GM18909 (cell line): ENCODE measurements around the gene TRIM31.

Source experiments
- ATAC-seq: cut with Tn5 transposase; IDR thresholded peaks from one replicate; pipeline ENCODE4 v1.9.1; 2021; ENCODE audit warnings: mild to moderate bottlenecking; ENCODE audit not compliant: unreplicated experiment, poor library complexity

Gene TRIM31

DNA sequence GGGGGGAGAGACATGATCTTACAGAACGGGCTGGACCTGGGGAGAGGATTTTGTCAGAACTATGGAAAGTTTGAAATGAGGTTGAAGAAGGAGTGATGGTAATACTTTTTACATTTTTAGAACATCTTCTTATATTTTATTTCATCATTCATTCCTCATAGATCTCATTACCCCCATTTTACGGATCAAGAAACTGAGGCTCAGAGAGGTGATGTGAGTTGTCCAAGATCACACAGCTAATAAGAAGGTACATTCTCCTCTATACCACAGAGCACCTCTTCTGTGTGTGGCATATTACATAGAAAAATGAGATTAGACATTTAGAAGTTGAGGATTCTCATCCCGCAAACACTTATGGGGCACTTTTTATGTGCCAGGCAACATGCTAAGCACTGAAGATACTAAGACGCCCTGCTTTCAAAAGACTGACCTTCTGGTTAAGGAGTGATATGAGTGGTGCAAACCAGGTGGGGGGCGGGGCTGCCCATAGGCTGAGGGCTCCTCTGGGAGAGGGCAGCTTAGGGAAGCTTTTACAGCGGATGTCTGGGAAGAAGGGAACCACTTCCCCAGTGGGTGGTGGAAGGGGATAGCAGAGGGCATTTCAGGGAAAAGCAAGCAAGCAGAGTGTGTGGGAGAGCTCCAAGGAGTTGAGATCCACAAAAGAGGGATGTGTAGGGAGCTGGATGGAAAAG, 19.9 kb downstream of the TRIM31 start:
- no peak for ATAC-seq

DNA sequence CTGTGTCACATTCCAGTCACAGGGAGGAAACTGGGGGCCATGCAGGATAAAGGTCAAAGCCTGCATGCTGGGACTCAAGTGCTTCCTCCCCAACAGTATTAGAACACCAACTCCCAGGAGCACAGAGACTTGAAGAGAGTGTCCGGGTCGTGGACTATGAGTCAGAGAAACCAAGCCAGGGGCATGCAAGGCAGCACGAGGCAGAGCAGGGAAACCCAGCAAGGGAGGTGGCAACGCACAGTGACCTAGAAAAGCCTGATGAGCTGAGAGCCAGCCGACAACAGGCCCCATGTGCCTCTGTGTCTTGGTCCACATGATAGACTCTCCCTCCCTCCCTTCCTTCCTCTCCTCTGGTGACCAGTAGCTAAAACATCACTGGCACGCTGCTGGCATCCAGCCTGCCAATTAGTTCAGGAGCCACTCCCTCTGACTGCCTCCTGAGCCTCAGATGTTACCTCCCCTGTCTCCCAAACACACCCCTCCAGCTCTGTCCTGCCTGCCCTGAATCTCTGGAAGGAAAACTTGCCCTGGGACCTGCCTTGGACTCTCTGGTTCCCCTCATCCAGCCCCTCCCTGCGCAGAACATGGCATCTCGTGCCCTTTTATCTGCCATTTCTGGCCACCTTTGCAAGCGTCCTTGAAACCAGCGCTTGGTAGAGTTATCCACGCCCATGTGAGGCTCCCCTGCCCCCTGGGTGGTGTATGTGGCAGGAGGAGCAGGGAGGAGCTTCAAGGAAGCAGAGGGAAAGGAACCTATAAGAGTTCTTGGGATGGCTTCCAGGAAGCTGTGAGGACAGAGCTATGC, 21.1 kb downstream of the TRIM31 start:
- no peak for ATAC-seq

DNA sequence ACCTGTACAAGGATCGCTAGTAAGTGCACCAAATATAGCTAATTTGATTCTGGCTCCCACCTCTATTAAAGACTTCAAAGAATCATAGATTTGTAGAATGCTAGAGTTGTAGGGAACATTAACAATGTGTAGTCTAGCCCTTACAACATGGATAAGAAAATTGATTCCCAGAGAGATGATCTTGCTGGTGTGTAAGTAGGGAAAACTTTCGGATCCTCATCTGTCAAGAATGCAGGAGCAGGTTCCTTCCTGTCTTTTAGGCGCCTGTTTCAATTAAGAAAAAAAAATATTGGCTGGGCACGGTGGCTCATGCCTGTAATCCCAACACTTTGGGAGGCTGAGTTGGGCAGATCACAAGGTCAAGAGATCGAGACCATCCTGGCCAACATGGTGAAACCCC, 25.0 kb downstream of the TRIM31 start:
- ATAC-seq: no peak

DNA sequence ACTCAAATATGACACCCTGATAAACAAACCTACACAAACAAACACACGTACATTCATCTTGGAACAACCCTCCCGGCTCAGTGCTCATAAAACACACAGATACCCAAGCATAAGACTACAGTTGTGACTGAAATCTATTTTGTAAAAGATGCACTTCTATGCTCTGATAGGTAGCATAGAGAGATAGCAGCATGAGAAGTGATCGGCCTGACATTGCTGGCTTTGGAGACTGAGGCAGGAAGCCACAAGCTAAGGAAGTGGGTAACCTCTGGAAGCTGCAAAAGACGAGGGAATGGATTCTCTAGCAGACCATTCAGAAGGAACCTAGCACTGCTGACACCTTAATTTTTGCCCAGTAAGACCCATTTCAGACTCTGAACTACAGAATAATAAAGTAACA, 35.7 kb downstream of the TRIM31 start:
- ATAC-seq: no peak

DNA sequence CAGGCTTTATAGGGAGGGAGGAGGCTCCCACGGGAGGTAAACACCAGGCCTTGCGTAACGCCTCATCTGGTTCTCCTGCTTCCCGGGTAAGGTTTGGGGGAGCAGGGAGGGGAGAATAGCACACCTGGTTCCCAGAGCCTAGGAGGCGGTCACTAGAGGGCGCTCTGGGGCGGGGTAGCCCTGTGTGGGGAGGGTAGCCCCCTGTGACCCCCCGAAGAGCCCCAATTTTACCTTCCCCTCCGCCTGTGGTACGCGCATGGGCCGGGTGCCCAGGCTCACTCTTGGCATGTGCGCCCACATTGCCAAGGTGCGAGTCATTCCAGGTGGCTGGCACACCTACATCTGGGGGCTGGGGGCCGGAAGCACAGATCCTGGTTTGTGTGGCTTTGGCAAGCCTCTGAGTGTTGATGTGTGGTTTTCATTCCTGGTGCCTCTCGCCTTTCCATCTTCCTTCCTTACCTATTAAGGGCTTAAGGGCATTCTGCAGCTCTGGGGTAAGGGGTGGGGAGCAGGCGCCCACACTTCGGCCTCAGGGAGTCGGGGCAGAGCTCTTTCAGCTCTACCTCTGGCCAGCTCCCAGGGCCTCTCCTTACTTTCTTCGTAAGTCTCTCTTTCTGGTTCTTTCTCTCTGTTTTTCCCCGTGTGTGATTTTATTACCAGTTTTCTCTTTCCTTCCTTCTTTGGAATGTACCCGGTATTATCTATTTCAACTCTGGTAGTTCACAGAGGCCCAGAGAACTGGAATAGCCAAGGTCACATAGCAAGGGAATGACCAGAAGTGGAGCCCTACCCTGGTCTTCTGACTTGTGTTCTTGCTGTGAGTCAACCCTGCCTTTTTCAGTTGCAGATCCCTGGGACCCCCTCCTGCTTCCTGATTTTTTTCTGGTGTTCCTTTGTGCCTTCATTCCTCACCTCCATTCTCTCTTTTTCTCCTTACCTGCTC, 36.8 kb downstream of the TRIM31 start:
- no peak for ATAC-seq

DNA sequence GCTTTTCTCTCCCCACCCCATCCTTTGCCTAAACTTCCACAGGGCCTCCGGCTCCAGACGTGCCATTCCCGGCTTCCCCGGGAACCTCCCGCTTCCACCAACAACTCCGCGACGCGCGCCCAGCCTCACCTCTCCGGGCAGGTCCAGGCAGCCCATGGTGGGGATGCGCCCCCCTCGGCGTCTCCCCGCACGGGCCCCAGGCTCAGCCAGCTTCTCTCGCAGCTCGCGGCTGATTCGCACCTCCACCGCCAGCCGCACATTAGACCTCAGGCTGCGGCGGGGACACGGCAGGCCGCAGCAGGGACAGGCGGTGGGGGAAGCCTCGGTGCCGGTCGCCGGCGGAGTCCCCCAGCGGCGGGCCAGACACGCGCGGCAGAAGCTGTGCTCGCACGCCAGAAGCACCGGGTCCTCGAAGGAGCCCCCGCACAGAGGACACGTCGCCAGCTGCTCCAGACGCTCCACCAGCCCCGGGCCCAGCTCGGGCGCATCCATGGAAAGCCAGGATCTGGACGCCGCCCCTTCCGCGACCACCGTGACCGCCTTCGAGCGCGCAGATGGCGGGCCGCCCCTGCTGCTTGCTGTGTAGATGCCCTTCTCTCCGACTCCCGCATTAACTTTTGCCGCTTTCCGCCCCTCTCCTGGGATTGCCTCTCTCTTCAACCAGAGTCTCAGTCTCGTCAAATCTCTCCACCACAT, 37.6 kb downstream of the TRIM31 start, which contains the start of gene RNF39:
RNF39 (minus strand) TSS at position 676 of the 696 bp plus-strand sequence; CDS start at position 492, 184 bp downstream.
- no peak for ATAC-seq

DNA sequence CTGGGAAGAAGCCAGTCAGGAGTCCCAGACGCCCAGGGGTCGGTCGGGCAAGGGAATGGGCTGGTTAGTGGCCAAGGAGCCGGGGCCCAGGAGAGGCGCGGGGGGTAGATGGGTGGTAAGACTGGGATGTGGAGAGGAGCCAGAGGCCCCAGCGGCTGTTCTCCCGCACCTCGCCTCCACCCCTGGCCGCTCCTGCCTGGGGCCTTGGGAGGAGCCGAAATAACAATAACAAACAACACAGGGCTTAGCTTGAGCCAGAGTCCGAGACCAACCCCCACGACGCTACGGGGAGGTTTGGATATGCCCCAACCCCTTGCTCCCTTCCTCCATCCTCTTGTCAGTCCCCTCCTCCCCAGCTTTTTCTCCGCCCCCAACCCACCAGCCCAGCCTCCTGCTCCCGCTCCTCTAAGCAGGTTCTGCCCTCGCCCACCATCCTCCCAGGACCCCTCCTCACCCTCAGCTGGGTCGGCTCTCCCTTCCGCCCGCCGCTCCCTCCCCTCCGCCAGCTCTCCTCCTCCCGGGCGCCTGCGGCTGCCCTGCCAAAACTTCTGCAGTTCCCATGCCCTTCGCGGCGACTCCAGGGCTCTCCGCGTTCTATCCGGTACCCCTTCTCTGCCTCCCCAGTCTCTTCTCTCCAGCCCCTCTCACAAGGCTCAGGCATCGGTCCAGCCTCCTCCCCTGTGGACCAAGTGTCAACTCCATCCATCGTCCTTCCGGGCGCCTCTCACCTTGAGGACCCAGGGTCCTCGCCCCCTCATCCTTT, 38.4 kb downstream of the TRIM31 start:
- ATAC-seq: no peak

DNA sequence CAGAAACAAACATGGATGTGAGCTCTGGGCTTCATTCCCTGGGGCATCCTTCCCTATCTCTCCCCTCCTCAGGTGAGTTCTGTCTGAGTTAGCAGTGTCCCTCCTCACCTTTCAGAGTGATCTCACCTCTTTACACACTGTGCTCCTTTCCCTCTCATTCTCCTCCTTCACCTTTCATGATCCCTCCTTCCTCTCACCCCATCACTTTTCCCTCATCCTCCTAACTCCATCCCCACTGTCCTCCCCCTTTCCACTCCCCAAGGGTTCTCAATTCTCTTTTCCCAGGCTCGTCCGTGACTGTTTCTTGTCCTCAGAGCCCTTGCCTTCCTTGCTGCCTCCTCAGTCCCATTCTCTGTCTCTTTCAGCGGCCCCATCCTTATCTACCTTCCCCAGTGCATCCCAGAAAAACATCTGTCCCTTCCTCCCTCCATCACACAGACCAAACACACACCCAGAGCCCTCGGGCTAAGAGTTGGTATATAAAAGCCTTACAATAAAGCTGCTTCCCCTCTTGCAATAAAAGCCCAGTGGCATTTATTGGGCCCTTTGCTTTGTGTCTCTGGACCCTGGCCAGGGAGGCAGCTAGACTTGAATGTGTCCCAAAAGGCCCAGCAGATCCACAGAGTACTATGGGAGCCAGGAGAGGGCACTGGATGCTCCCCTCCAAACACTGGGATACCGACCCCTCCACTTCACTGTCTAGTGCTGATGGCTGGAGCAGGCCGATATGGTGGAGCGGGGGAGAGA, 39.2 kb downstream of the TRIM31 start:
- ATAC-seq: no peak

DNA sequence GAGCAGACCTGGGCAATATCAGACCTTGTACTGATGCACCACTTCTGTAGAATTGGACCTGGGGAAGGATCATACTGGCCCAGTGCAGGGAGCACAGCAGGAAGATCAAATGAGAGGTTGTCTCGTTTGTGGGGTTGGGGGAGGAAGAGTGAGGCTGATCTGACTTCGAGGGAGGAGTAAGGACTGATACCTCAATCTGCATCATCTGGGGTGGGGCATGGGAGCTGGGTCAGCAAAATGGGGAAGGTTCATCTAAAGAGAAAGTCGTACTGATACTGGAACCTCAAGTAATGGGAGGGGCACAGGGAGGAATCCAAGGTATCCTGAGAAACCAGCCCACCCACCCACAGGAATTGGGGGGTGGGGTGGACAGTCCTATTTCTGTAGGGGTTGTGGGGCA, 41.0 kb downstream of the TRIM31 start:
- ATAC-seq: no peak

DNA sequence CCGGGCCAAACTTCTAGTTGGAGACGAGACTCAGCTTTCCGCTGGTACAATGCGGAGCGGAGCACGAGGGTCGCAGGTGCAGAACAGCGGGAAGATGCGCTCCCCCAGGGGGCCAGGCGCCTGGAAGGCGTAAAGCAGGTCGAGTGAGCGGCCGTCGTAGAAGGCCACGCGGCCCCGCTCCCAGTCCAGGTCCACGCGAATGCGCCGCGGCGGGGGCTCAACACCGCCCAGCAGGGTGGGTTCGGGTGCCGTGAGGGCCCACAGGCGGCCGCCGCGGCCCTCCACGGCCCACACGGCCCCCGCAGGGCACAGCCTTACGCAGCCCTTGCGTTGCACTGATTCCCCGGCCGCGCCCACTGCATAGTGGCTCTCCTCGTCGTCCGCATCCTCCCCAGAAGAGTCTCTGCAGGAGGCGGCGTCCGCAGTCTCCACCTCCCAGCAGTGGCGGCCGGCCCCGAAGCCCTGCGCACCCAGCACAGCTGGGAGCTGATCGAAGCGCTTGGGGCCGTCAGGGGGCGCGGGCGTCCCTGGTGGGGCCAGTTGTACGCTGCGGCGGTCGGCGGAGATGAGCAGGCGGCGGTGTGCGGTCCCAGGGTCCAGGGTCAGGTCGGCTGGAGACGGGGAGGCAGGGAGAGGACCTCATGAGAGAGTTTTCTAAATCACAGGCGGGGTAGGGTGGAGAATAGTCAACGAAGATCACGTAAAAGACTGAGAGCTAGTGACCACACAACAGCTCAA, 41.6 kb downstream of the TRIM31 start:
- ATAC-seq: no peak

DNA sequence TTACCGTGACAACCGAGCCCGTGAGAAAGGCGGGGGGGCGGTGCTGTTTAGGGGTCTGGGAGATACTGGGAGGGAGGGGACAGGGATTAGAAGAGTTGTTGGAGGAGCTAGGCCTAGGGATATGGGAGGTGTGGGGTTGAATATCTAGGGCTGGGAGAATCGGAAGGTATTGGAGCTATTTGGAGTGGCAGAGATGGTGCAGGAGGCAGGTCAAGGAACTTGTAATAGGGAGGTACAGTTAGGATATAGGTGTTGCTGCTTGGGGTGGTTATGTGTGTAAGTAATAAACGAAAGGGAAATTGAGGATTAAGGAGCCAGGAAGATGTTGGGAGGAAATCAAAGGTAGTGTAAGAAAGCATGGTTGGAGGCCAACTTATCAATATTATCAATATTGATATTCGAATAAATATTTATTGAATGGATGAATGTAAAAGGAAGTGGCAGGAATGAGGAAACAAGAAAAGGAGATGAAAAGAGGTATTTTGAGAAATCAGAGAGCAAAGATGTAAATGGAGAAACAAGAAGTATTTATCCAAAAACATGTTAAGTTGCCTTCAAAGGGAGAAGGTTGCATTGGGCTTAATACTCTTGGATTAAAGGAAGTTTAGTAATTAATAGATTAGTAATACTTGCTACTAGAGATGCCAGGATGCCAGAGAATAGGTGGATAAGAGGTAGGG, 45.3 kb downstream of the TRIM31 start:
- no peak for ATAC-seq

DNA sequence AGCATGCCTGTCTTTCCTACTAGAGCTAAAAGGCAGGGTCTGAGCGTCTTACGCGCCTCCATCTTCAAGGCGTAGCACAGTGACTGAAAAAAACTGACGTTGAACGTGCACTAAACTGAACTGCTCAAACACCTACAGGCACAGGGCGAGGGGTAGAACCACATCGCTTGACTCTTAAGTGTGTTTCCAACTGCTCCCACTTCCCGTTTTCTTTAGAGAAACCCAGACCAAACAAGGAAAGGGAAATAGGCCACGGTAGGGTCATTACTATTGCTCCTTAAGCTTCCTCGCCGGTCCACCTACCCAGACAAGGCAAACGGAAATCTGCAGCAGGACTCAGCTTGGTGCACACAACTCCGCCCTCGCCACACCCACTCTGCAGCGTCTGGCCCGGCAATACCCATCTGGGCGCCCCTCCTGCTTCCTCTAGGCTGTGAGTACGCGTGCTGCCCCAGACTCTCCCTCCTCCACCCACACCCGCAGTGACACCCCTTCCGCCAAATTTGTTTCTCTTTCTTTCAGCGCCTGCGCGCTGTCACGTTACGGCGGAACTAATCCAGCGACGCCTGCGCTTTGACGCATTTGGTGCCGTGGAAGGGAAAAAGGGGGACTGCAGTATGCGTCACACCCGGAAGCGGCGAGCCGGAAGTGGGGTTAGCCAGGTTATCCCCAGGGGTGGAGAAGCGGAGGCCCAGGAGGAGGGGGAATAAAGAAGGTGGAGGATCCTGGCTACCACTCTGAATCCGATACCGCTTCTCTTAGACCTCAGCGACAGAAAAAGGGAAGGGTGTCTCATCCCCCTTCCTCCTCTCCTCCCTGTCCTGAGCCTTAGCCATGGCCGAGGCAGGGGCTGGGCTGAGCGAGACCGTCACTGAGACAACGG, 46.1 kb downstream of the TRIM31 start, which contains the start of gene PPP1R11:
PPP1R11 (plus strand) TSS at position 622 of the 883 bp plus-strand sequence; CDS start at position 835, 213 bp downstream.
- peak; percentile 96 for ATAC-seq

DNA sequence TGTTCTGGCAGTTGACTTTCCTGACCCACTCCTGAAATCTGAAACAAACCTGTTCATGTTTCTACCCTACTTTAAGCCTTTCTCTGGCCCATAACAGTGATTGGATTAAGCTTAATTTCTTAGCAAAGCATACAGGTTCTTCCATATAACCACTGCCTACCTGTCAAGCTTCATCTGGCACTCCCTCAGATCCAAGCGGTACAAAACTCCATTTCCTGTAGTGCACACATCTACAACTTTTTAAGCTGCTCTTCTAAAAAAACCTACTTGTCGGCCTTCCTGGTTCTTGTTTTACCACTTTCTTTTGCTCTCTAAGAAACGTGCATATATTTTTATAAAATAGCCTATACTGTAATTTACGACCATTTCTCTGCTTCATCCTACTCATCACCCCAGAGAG, 46.8 kb downstream of the TRIM31 start:
- ATAC-seq: no peak

DNA sequence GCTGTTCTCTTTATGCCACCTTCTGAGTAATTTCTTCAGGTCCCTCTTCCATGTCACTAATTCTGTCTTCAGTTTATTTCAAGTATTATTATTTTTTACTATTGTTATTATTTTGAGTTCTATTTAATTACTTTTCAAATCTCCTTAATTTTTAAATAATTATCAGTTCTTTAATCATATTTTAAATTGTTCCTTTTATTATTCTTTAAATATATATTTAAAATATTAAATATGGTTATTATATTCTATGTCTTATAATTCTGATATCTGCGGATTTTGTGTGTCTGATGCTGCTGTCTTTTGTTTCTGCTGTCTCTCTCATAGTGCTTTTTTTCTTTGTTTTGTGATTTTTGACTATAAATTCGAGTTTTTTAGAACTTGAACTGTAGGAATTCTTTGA, 49.6 kb downstream of the TRIM31 start:
- no peak for ATAC-seq

DNA sequence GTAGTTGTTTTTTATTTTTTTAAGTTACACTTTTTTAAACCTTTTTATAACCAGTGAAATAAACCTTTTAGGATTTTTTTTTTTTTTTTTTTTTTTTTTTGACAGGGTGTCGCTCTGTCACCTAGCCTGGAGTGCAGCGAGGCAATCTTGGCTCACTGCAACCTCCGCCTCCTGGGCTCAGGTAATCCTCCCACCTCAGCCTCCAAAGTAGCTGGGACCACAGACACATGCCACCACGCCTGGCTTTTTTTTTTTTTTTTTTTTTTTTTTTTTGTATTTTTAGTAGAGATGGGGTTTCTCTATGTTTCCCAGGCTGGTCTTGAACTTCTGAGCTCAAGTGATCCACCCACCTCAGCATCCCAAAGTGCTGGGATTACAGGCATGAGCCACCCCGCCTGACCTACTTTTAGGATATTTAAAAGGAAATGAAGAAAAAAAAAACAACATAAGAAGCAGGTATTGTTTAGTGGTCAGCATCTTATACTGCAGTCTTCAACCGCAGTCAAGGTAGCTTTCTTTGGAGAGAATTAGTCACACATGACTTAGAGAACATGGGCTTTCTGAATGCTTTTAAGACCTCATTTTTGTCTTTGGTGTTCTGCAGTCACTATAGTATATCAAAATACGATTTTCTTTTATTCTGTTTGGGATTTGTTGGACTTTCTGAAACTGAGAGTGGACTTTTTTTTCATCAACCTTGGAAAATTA, 50.3 kb downstream of the TRIM31 start:
- ATAC-seq: no peak
